Measurements from ENCODE around the gene TMEM200A. TPM values are rescaled to one million over a fixed set of nuclear protein-coding genes. Genes with fewer than 3 reads are reported as not detected.

Gene TMEM200A
- polyA plus RNA-seq, 3 donors, result not detected

DNA sequence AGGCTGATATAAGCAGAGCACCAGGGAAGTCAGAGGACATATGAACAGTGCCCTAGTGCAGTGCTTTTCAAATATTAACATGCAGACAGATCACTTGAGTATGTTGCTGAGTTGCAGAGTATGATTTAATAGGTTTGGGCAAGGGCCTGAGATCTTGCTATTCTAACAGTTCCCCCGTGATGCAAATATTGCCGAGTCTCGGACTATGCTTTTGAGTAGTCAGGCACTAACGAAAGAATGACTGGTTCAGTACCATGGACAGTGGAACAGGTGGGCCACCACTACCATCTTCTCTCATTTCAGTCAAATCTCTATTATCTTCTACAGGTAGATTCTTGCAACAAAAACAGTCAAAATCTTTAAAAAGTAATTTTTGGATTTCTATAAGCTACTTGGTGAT lies 3.7 kb upstream of the TMEM200A start:
- Histone ChIP-seq H4K20me1 (ENCODE audit: insufficient read depth, low read length) (no peaks in the 10 kb centered on the region), H3K9me3 (replicated peaks in 1 of 2; ENCODE audit: control insufficient read depth in 1 of 2, insufficient read depth in 1 of 2, low read length in 2 of 2) (peaks cover 0 to 8% of the 10 kb centered on the region in 2 donors), H3K27me3 (ENCODE audit: control insufficient read depth in 2 of 2, insufficient read depth in 2 of 2, low read length in 2 of 2) (peaks cover 30 to 42% of the 10 kb centered on the region in 2 donors), H3K4me2 (replicated peaks; ENCODE audit: extremely low read depth, low read length, poor library complexity, severe bottlenecking) (no peak overlapping the region), H3K36me3 (replicated peaks in 1 of 2; ENCODE audit: control insufficient read depth in 1 of 2, insufficient read depth in 2 of 2, low read length in 2 of 2) (no peaks in the 10 kb centered on the region), H3K9ac (ENCODE audit: insufficient read depth, low read length, poor library complexity, severe bottlenecking) (no peak overlapping the region), H3K4me1 (ENCODE audit: control insufficient read depth in 1 of 2, insufficient read depth in 2 of 2, low read length in 2 of 2) (peaks cover 3 to 12% of the 10 kb centered on the region in 2 donors), H3K79me2 (ENCODE audit: insufficient read depth, low read length) (no peaks in the 10 kb centered on the region), H3K27ac (ENCODE audit: low read depth in 1 of 2, low read length in 2 of 2) (no peak overlapping the region), H3K4me3 (replicated peaks in 1 of 3; ENCODE audit: low read depth in 2 of 3, low read length in 3 of 3) (no peak overlapping the region), H2AFZ (ENCODE audit: insufficient read depth, low read depth, low read length, poor library complexity, severe bottlenecking) (no peak overlapping the region)
- no peak overlapping the region for H3K4me3 Mint-ChIP-seq
- H3K36me3 Mint-ChIP-seq, result peaks cover 0 to 3% of the 10 kb centered on the region in 2 donors
- H3K9me3 Mint-ChIP-seq, result peaks cover 0 to 9% (median 3%) of the 10 kb centered on the region in 7 donors
- H3K4me1 Mint-ChIP-seq, result peaks cover 12% of the 10 kb centered on the region
- intact Hi-C loops (cut with micrococcal nuclease), result no loop called here
- no peak for DNase-seq
- peaks cover 31 to 39% (median 35%) of the 10 kb centered on the region in 3 donors for H3K27me3 Mint-ChIP-seq (ENCODE audit: low read depth in 3 of 3)
- TF ChIP-seq, protein P1, sequence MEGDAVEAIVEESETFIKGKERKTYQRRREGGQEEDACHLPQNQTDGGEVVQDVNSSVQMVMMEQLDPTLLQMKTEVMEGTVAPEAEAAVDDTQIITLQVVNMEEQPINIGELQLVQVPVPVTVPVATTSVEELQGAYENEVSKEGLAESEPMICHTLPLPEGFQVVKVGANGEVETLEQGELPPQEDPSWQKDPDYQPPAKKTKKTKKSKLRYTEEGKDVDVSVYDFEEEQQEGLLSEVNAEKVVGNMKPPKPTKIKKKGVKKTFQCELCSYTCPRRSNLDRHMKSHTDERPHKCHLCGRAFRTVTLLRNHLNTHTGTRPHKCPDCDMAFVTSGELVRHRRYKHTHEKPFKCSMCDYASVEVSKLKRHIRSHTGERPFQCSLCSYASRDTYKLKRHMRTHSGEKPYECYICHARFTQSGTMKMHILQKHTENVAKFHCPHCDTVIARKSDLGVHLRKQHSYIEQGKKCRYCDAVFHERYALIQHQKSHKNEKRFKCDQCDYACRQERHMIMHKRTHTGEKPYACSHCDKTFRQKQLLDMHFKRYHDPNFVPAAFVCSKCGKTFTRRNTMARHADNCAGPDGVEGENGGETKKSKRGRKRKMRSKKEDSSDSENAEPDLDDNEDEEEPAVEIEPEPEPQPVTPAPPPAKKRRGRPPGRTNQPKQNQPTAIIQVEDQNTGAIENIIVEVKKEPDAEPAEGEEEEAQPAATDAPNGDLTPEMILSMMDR (IDR thresholded peaks at IDR 0.05), result no peak
- 85% methylated on average over 4 of the region's 4 CpGs for WGBS (ENCODE audit: insufficient coverage)
- H3K27ac Mint-ChIP-seq, result no peak overlapping the region

DNA sequence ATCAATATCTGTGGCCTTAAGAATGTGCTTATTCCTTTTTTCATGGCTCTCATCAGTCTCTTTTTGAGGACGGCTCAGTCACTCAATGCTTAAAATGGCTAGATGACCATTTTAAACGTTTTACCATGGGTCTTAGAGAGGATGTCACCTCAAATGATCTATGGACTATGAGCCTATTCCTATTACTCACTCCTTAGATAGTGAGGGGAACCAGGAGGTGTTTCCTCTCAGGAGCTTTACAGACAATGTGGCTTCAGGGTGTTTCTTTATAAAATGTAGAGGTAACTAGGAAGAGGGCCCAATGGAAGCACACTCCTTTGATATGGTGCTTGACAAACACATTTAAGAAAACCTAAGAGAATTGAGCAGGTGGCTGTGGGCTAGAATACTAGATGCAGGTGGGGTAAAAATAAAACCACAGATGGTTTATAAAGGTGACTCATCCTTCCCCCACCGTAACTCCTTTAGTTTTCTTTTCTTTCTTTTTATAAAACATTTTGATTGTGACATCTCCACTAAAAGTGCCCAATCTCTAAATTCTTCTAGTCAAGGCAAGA lies 1.5 kb upstream of the TMEM200A start:
- Histone ChIP-seq H4K20me1 (ENCODE audit: insufficient read depth, low read length) (no peaks in the 10 kb centered on the region), H3K4me2 (replicated peaks; ENCODE audit: extremely low read depth, low read length, poor library complexity, severe bottlenecking) (no peak overlapping the region), H3K36me3 (replicated peaks in 1 of 2; ENCODE audit: control insufficient read depth in 1 of 2, insufficient read depth in 2 of 2, low read length in 2 of 2) (no peaks in the 10 kb centered on the region), H3K27me3 (ENCODE audit: control insufficient read depth in 2 of 2, insufficient read depth in 2 of 2, low read length in 2 of 2) (peaks cover 52 to 63% of the 10 kb centered on the region in 2 donors), H3K9me3 (replicated peaks in 1 of 2; ENCODE audit: control insufficient read depth in 1 of 2, insufficient read depth in 1 of 2, low read length in 2 of 2) (peaks cover 0 to 8% of the 10 kb centered on the region in 2 donors), H3K4me3 (replicated peaks in 1 of 3; ENCODE audit: low read depth in 2 of 3, low read length in 3 of 3) (no peak overlapping the region), H2AFZ (ENCODE audit: insufficient read depth, low read depth, low read length, poor library complexity, severe bottlenecking) (no peak overlapping the region), H3K79me2 (ENCODE audit: insufficient read depth, low read length) (no peaks in the 10 kb centered on the region), H3K9ac (ENCODE audit: insufficient read depth, low read length, poor library complexity, severe bottlenecking) (no peak overlapping the region), H3K4me1 (ENCODE audit: control insufficient read depth in 1 of 2, insufficient read depth in 2 of 2, low read length in 2 of 2) (peaks cover 3 to 12% of the 10 kb centered on the region in 2 donors), H3K27ac (ENCODE audit: low read depth in 1 of 2, low read length in 2 of 2) (no peak overlapping the region)
- peaks cover 43 to 56% (median 47%) of the 10 kb centered on the region in 3 donors for H3K27me3 Mint-ChIP-seq (ENCODE audit: low read depth in 3 of 3)
- H3K36me3 Mint-ChIP-seq, result peaks cover 0 to 3% of the 10 kb centered on the region in 2 donors
- peaks cover 0 to 9% (median 3%) of the 10 kb centered on the region in 7 donors for H3K9me3 Mint-ChIP-seq
- no peak overlapping the region for H3K27ac Mint-ChIP-seq
- intact Hi-C loops (cut with micrococcal nuclease), result no loop called here
- peak overlapping the region in 1 of 2 donors; percentile 86 for H3K4me3 Mint-ChIP-seq
- H3K4me1 Mint-ChIP-seq, result peaks cover 12% of the 10 kb centered on the region
- WGBS (ENCODE audit: insufficient coverage), result no CpG with 5 or more reads among the region's 3 CpGs
- TF ChIP-seq, protein P1 (IDR thresholded peaks at IDR 0.05), result no peak
- DNase-seq, result no peak

Data from CD14-positive monocyte (primary cell).